Liver (tissue), 9 donors: ENCODE data around the gene ARMC7. TPM values are rescaled to one million over a fixed set of nuclear protein-coding genes. Genes with fewer than 3 reads are reported as not detected.

ENCODE experiments used
- DNase-seq: peaks from one replicate; pipeline ENCODE4 v3.0.0-alpha.2; 2017; ENCODE audit warnings: low spot score
- H3K27ac ChIP-seq, 2 donors: one replicate each; pipeline ENCODE4 v1.7.0; 2013; ENCODE audit warnings: inconsistent platforms in 2 of 2, low read length in 2 of 2, control low read depth in 1 of 2, low read depth in 1 of 2, mild to moderate bottlenecking in 1 of 2
- H3K27me3 ChIP-seq, 4 donors: one replicate each; pipeline versions ENCODE4 v1.6.1 to v1.7.0; 2013; ENCODE audit warnings: low read length in 3 of 4, inconsistent platforms in 1 of 4, mild to moderate bottlenecking in 1 of 4, moderate library complexity in 1 of 4; ENCODE audit not compliant: control insufficient read depth in 4 of 4, insufficient read depth in 4 of 4
- H3K36me3 ChIP-seq, 4 donors: one replicate each; pipeline versions ENCODE4 v1.6.1 to v1.7.0; 2013; ENCODE audit warnings: low read length in 3 of 4, mild to moderate bottlenecking in 3 of 4, low read depth in 1 of 4, moderate library complexity in 1 of 4; ENCODE audit not compliant: control insufficient read depth in 4 of 4, insufficient read depth in 3 of 4
- H3K4me1 ChIP-seq, 4 donors: one replicate each; pipeline versions ENCODE4 v1.6.1 to v1.7.0; 2013; ENCODE audit warnings: low read length in 3 of 4, mild to moderate bottlenecking in 3 of 4, moderate library complexity in 1 of 4; ENCODE audit not compliant: control insufficient read depth in 4 of 4, insufficient read depth in 4 of 4
- H3K4me3 ChIP-seq, 3 donors: one replicate each; pipeline versions ENCODE4 v1.6.1 to v1.7.0; 2013; ENCODE audit warnings: low read length in 3 of 3, control low read depth in 1 of 3, low read depth in 1 of 3, mild to moderate bottlenecking in 1 of 3
- H3K9ac ChIP-seq, 2 donors: one replicate each; pipeline ENCODE4 v1.7.0; 2013; ENCODE audit warnings: low read length in 2 of 2, mild to moderate bottlenecking in 2 of 2, moderate library complexity in 2 of 2, control low read depth in 1 of 2, low read depth in 1 of 2
- H3K9me3 ChIP-seq, 4 donors: one replicate each; pipeline versions ENCODE4 v1.6.1 to v1.7.0; 2013; ENCODE audit warnings: low read length in 3 of 4; ENCODE audit not compliant: control insufficient read depth in 4 of 4
- ATF3 ChIP-seq: IDR thresholded peaks from 2 replicates; pipeline ENCODE4 v1.6.1; 2016; ENCODE audit warnings: antibody characterized with exemption
- CTCF ChIP-seq: fragments of 150-350 bp; IDR thresholded peaks from 2 replicates; pipeline ENCODE4 v1.5.1; 2017; ENCODE audit warnings: improper control_type of control experiment, low read depth, low read length; ENCODE audit not compliant: missing input control
- FOXA1 ChIP-seq: IDR thresholded peaks from 2 replicates; pipeline ENCODE4 v1.6.1; 2016; ENCODE audit warnings: antibody characterized with exemption
- FOXA2 ChIP-seq: IDR thresholded peaks from 2 replicates; pipeline ENCODE4 v1.6.1; 2016; ENCODE audit warnings: antibody characterized with exemption
- GABPA ChIP-seq, 2 donors: IDR thresholded peaks in 1 of 2; conservative IDR thresholded peaks in 1 of 2; 2 replicates each; pipeline ENCODE4 v1.6.1; 2016; ENCODE audit warnings: antibody characterized with exemption in 2 of 2, mild to moderate bottlenecking in 1 of 2, moderate library complexity in 1 of 2
- HNF4A ChIP-seq, 2 donors: conservative IDR thresholded peaks; 2 replicates each; pipeline ENCODE4 v1.6.1; 2016; ENCODE audit warnings: antibody characterized with exemption in 2 of 2, mild to moderate bottlenecking in 2 of 2
- HNF4G ChIP-seq: IDR thresholded peaks from 2 replicates; pipeline ENCODE4 v1.6.1; 2016; ENCODE audit warnings: antibody characterized with exemption
- JUND ChIP-seq, 2 donors: IDR thresholded peaks; 2 replicates each; pipeline ENCODE4 v1.6.1; 2016; ENCODE audit warnings: antibody characterized with exemption in 2 of 2
- MAX ChIP-seq: IDR thresholded peaks from 2 replicates; pipeline ENCODE4 v1.6.1; 2016; ENCODE audit warnings: antibody characterized with exemption
- NR2F2 ChIP-seq: IDR thresholded peaks from 2 replicates; pipeline ENCODE4 v1.6.1; 2016; ENCODE audit warnings: antibody characterized with exemption
- RAD21 ChIP-seq, 2 donors: IDR thresholded peaks; 2 replicates each; pipeline ENCODE4 v1.6.1; 2016; ENCODE audit warnings: antibody characterized with exemption in 2 of 2, mild to moderate bottlenecking in 2 of 2
- RXRA ChIP-seq, 2 donors: IDR thresholded peaks; 2 replicates each; pipeline ENCODE4 v1.6.1; 2017 to 2018; ENCODE audit warnings: antibody characterized with exemption in 2 of 2, mild to moderate bottlenecking in 1 of 2
- SP1 ChIP-seq: IDR thresholded peaks from 2 replicates; pipeline ENCODE4 v1.6.1; 2018; ENCODE audit warnings: antibody characterized with exemption, mild to moderate bottlenecking
- YY1 ChIP-seq: IDR thresholded peaks from 2 replicates; pipeline ENCODE4 v1.6.1; 2016; ENCODE audit warnings: antibody characterized with exemption, mild to moderate bottlenecking
- ZBTB33 ChIP-seq: IDR thresholded peaks from 2 replicates; pipeline ENCODE4 v1.6.1; 2016; ENCODE audit warnings: antibody characterized with exemption
- WGBS: extraction: QIAGEN DNeasy Blood & Tissue Kit; methylation state at CpG from one replicate; pipeline ENCODE4 v1.1.7; 2013; 5-methylcytosine and 5-hydroxymethylcytosine counted together
- polyA plus RNA-seq, 2 donors: library from polyadenylated mRNA; stranded (reverse) in 1 of 2; unstranded in 1 of 2; fragments of 200-250 nt in 1 of 2; fragments of >200 nt in 1 of 2; fragmentation: Nextera tagmentation in 1 of 2; extraction: Ambion mirVana in 1 of 2; gene quantifications; one replicate each; pipeline versions ENCODE4 v1.2.1 to v1.2.3, GENCODE V29; 2013 to 2015
- total RNA-seq, 2 donors: library from RNA; depleted of rRNA; stranded (reverse); fragments of >200 nt; gene quantifications; one replicate each; pipeline ENCODE4 v1.2.3, GENCODE V29; 2014
- donor health status: healthy.
- donor health status: healthy.
- donor health status: healthy.
- donor health status: healthy.
- donor health status: healthy.

ARMC7 gene
- total and polyA plus RNA-seq, 4 donors, result 1.7 to 6.6 (median 3.7) TPM

GRCh38 chr17:75173526-75173925, 63.8 kb downstream of the ARMC7 start:
- H3K27ac ChIP-seq, result no peak overlapping the region
- WGBS, result 90% methylated on average over 4 of the region's 4 CpGs
- DNase-seq, result no peak
- no peak overlapping the region for H3K4me3 ChIP-seq
- H3K4me1 ChIP-seq, result no peaks in the 10 kb centered on the region
- peaks cover 7 to 34% (median 22%) of the 10 kb centered on the region in 4 donors for H3K36me3 ChIP-seq
- no peak overlapping the region for H3K9ac ChIP-seq
- TF ChIP-seq MAX, result no peak
- no peak for TF ChIP-seq ZBTB33
- no peak for TF ChIP-seq GABPA (IDR thresholded peaks at IDR 0.05 in 1 of 2, conservative IDR thresholded peaks at IDR 0.05 in 1 of 2)
- TF ChIP-seq FOXA2, result no peak
- no peak for TF ChIP-seq RXRA (IDR thresholded peaks at IDR 0.05)
- no peak for TF ChIP-seq NR2F2
- TF ChIP-seq HNF4A (conservative IDR thresholded peaks at IDR 0.05), result no peak
- TF ChIP-seq RAD21 (IDR thresholded peaks at IDR 0.05), result no peak
- TF ChIP-seq ATF3, result no peak
- no peak for TF ChIP-seq FOXA1
- no peak for TF ChIP-seq HNF4G
- no peaks in the 10 kb centered on the region for H3K27me3 ChIP-seq
- no peaks in the 10 kb centered on the region for H3K9me3 ChIP-seq

GRCh38 chr17:75174996-75175395, 65.2 kb downstream of the ARMC7 start:
- Histone ChIP-seq H3K4me3 (no peak overlapping the region), H3K9me3 (no peaks in the 10 kb centered on the region), H3K36me3 (peaks cover 7 to 38% (median 28%) of the 10 kb centered on the region in 4 donors), H3K4me1 (peaks cover 0 to 2% (median 0%) of the 10 kb centered on the region in 4 donors), H3K9ac (no peak overlapping the region), H3K27ac (no peak overlapping the region), H3K27me3 (no peaks in the 10 kb centered on the region)
- WGBS, result 95% methylated on average over 11 of the region's 11 CpGs
- no peak for DNase-seq
- TF ChIP-seq ZBTB33 (no peak), MAX (no peak), YY1 (no peak), NR2F2 (no peak), ATF3 (no peak), SP1 (no peak), CTCF (no peak), HNF4G (no peak), JUND (IDR thresholded peaks at IDR 0.05) (no peak)
